Ovary (tissue), 3 donors: ENCODE data around the gene SRP72.

Source experiments
- EP300 ChIP-seq: sonication (generic); formaldehyde crosslinking; IDR thresholded peaks from one replicate; pipeline ENCODE4 v1.6.1; 2017; ENCODE audit warnings: antibody characterized with exemption
- POLR2A ChIP-seq: fragments of 450-650 bp; IDR thresholded peaks from one replicate; pipeline ENCODE4 v1.6.1; 2017; ENCODE audit warnings: antibody characterized with exemption, mild to moderate bottlenecking, moderate library complexity
- TF ChIP-seq, protein P1 (sequence below), 3 donors: fragments of 450-650 bp in 2 of 3; fragments of 200-600 bp in 1 of 3; IDR thresholded peaks; one replicate each; pipeline versions ENCODE4 v1.5.1 to v1.8.0; 2016 to 2022; ENCODE audit warnings: antibody characterized with exemption in 3 of 3, mild to moderate bottlenecking in 1 of 3
- donor health status: DM: no; HTN: no; CAD: no.

DNA sequence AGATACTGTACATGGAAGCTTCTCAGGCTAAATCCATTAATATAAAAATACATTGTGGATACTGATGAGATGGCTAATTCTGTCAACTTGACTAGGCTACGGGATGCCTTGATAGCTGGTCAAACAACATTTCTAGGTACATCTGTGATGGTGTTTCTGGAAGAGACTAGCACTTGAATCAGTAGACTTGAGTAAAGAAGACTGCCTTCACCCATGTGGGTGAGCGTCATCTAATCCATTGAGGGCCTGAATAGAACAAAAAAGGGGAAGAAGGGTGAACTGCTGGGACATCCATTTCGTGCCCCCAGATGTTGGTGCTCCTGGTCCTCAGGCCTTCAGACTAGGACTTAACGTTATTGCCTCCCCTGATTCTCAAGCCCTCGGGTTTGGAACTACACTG is 3.7 kb upstream of the SRP72 start:
- no peak for TF ChIP-seq EP300
- TF ChIP-seq, protein P1, sequence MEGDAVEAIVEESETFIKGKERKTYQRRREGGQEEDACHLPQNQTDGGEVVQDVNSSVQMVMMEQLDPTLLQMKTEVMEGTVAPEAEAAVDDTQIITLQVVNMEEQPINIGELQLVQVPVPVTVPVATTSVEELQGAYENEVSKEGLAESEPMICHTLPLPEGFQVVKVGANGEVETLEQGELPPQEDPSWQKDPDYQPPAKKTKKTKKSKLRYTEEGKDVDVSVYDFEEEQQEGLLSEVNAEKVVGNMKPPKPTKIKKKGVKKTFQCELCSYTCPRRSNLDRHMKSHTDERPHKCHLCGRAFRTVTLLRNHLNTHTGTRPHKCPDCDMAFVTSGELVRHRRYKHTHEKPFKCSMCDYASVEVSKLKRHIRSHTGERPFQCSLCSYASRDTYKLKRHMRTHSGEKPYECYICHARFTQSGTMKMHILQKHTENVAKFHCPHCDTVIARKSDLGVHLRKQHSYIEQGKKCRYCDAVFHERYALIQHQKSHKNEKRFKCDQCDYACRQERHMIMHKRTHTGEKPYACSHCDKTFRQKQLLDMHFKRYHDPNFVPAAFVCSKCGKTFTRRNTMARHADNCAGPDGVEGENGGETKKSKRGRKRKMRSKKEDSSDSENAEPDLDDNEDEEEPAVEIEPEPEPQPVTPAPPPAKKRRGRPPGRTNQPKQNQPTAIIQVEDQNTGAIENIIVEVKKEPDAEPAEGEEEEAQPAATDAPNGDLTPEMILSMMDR (IDR thresholded peaks at IDR 0.05): no peak
- no peak for TF ChIP-seq POLR2A
